Fibroblast of skin of right quadriceps (primary cell): Measurements from ENCODE around the gene SET.
"Not testable (repeated sequence)": the region's sequence is repeated elsewhere in the genome, so short reads cannot be mapped to it uniquely, and the experiment has no call there.

ENCODE experiments used
- DNase-seq: peaks from one replicate; pipeline ENCODE4 v3.0.0-alpha.2; 2013

Gene SET

GRCh38 chr9:128689293-128689774, 312 bp downstream of the SET start:
- DNase-seq: no peak

GRCh38 chr9:128689820-128690683, 1.0 kb downstream of the SET start:
- DNase-seq: peak; percentile 65

DNA sequence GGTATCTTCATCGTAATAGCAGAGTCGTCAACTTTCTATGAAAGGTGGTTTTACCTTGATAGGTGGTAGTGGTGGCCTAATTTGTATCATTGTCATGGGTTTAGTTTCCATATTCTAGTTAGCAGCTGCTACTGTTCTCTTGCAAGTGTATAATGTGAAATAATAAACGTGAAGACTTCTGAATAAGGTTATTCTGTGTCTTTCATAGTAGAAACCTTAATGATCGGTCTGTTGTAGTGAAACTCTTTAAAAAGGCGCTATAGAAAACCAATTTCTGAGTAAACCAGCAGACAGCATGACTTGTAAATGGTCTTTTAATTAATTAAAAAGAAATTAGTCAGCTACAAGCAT, 1.6 kb downstream of the SET start:
- no peak for DNase-seq

DNA sequence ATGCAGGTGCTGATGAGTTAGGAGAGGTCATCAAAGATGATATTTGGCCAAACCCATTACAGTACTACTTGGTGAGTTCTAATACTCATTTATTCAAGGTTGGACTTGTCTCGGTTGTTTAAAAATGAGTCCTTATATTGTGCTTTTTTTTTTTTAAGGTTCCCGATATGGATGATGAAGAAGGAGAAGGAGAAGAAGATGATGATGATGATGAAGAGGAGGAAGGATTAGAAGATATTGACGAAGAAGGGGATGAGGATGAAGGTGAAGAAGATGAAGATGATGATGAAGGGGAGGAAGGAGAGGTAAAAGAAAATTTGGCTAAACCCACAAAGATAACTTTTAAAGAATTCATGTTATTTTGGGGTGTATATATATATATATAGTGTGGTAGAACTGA, 4.7 kb downstream of the SET start:
- not testable (repeated sequence) for DNase-seq

- DNase-seq: no peak
Measured at GRCh38 chr9:128694344-128694743, 5.3 kb downstream of the SET start.

- DNase-seq: no peak
Measured at GRCh38 chr9:128696923-128697707, 8.1 kb downstream of the SET start.

DNA sequence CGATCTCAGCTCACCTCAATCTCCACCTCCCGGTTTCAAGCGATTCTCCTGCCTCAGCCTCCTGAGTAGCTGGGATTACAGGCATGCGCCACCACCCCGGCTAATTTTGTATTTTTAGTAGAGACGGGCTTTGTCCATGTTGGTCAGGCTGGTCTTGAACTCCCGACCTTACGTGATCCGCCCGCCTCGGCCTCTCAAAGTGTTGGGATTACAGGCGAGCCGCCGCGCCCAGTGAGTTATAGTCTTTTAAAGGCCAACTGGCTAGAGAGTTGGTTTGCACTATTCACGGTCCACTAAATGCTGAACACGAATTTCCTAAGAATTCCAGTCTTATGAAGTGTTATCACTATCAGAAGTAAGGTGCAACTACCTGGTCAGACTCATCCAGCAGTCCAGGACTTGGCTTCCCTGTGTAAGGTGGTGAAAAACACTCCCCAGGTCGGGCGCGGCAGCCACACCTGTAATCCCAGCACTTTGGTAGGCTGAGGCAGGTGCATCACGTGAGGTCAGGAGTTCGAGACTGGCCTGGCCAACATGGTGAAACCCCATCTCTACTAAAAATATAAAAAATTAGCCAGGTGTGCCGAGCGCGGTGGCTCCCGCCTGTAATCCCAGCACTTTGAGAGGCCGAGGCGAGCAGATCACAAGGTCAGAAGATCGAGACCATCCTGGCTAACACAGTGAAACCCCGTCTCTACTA, 10.2 kb downstream of the SET start:
- not testable (repeated sequence) for DNase-seq

DNA sequence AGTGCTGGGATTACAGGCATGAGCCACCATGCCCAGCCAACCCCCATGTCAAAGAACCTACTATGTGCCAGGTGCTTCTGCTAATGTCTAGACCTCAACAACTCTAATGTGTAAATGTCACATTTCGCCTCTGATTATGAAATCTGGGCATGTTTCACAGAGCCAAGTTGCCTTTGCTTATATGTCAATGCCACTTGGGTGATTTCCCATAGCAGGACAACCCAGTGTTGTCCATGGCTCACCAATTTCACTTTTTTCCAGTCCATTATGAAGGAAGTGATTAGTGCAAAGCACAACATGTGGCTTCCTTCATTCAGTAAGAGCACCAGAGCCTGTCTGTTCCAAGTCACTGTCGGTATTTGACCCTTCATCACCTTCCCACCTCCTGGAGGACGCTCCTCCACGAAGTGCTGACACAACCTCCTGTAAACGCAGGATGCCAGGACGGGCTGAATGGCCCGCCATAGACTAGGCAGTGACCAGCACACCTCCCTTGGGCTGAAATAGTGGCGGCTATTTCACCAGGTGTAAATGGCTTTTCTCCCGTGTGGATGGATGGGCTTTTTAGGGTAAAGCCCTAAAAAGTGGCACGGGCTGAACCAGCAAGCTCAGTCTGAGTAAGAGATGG, 12.3 kb downstream of the SET start:
- DNase-seq: no peak

GRCh38 chr9:128702445-128702948, 13.5 kb downstream of the SET start, which contains the start of gene PKN3:
Gene PKN3, plus strand, starts transcription at chr9:128702503. Its CDS starts 413 bp downstream, at chr9:128702916.
- peak; percentile 76 for DNase-seq

DNA sequence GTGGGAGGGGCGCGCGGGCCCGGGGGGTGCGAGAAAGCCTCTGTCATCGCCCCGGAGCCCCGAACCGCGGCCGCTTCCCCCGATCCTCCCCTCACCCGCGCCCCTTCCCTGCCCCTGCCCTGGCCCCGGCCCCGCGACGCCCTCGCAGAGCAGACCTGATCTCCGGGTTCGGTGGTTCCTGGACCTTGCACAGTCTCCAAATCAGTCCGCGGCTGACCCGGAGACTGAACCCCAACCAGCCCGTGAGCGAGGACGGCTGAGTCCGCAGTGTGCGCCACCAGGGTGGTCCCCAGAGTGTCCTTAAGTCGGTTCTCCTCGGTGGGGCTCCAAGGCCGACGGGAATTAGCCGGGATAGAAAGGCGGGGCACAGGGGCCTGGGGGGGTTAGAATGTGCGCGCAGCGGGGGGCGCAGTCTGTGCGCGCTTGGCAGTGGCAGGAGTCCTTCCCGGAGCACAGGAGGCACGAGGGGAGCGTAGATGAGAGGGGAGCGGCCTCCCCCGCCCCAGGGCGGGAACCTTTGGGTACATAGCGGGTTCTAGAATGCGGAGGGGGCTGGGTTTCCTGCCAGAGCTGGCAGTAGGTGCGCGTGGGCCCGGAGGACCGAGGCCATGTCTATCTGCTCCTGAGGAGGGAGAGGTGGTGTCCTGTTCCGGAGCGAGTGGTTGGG, 14.1 kb downstream of the SET start:
- peak; percentile 42 for DNase-seq

- no peak for DNase-seq
Measured at GRCh38 chr9:128703616-128704355, 14.8 kb downstream of the SET start.

GRCh38 chr9:128704356-128704670, 15.3 kb downstream of the SET start:
- no peak for DNase-seq

DNA sequence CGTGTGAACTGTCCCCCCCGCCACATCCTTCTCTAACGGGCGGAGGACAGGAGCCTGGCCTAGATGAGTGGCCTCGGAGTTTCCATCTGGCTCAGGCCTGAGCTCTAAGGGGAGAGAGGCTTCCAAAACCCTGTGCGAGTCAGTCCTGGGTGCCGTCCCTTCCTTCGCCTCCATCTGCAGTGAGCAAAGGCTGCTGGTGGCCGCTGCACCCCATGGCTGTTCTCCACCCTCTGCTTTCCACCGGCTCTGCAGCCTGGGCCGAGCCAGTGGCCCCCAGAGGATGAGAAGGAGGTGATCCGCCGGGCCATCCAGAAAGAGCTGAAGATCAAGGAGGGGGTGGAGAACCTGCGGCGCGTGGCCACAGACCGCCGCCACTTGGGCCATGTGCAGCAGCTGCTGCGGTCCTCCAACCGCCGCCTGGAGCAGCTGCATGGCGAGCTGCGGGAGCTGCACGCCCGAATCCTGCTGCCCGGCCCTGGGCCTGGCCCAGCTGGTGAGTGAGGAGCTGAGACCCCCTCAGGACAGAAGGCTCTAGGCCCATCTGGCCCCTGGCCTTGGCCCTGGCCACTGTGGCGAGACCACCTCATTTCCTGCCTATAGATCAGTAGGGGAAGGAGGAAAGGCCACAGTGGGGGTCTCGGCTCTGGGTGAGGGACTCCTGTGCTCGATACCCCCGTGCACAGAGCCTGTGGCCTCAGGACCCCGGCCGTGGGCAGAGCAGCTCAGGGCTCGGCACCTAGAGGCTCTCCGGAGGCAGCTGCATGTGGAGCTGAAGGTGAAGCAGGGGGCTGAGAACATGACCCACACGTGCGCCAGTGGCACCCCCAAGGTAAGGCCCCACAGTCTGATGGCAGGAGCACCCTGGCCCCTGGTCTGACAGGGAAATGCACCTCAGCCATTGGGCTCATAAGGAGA, 16.3 kb downstream of the SET start:
- no peak for DNase-seq

GRCh38 chr9:128706045-128706444, 17.0 kb downstream of the SET start:
- no peak for DNase-seq

DNA sequence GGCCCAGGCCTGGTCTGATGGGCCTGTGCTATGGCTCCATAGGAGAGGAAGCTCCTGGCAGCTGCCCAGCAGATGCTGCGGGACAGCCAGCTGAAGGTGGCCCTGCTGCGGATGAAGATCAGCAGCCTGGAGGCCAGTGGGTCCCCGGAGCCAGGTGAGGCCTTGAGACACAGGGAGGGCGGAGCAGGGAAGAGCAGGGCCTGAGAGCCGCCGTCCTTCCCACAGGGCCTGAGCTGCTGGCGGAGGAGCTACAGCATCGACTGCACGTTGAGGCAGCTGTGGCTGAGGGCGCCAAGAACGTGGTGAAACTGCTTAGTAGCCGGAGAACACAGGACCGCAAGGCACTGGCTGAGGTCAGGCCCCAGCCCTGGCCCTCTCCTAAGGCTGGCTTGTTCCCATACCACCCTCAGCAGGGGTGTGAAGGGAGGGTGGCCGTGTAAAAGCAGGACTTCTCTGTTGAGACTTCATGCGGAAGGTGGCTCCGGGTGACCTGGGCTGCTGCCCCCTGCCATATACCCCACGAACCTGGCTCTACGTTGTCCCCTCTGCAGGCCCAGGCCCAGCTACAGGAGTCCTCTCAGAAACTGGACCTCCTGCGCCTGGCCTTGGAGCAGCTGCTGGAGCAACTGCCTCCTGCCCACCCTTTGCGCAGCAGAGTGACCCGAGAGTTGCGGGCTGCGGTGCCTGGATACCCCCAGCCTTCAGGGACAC, 17.8 kb downstream of the SET start:
- DNase-seq: no peak

DNA sequence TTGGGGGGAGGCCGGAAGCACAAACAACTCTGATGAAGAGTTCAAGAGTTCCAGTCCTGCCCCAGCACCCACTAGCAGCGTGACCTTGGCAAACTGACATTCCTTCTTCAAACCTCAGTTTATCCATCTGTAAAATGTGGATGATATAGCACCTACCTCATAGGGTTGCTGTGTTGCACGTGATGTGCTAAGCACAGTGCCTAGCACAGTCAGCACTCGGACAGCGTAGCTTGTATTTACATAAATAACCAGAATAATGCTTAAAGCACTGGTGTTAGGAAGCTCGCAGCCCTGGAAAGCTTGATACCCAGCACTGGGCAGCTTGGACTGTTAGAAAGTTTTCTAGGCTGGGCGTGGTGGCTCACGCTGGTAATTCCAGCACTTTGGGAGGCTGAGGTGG, 18.4 kb downstream of the SET start:
- DNase-seq: no peak

GRCh38 chr9:128712451-128713410, 23.7 kb downstream of the SET start:
- no peak for DNase-seq

DNA sequence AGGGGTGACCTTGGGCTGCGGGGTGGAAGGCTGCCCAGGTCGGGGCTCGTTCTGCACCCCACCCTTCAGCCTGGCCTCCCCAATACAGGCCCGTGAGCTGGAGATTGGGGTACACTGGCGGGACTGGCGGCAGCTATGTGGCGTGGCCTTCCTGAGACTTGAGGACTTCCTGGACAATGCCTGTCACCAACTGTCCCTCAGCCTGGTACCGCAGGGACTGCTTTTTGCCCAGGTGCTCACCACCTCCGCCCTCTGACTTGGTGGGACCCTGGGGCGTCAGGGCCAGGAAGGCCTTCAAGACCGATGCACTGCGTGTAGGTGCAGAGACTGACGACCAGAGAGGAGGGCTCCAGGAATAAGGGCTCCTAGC, 24.4 kb downstream of the SET start:
- no peak for DNase-seq
